SIG-M5 (cell line): ENCODE data around the gene PMM2.

Source experiments
- DNase-seq: peaks from one replicate; lab custom pipeline; 2025; lab: John Stamatoyannopoulos, UW

PMM2 gene

DNA sequence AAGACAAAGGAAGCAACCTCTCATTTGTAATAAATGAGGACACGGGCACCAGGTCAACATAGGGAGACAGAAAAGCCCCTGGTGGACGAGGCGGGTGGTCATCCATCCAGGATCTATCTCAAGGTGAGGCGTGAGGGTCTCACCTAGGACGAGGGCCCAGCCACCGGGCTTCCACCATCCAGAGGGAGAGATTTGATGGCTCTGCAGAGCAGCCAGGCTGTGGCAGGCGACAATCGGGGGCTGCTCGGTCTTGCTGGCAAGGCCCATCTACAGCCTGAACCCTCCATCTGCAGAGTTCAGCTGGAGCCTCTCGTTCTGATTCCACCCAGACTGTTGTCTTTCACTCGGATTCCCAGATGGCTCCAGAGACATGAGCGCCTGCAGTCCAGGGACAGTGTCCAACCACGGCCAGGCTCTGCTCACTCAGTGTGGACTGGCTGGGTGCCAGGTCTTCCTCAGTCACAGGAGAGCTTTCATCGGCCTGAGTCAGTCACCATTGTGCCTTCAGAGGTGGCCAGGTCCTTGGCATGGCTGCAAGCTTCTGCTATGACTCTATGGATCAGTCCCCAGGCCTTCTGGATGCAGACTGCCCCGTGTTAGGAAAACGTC, 90.4 kb downstream of the PMM2 start:
- DNase-seq, result no peak

DNA sequence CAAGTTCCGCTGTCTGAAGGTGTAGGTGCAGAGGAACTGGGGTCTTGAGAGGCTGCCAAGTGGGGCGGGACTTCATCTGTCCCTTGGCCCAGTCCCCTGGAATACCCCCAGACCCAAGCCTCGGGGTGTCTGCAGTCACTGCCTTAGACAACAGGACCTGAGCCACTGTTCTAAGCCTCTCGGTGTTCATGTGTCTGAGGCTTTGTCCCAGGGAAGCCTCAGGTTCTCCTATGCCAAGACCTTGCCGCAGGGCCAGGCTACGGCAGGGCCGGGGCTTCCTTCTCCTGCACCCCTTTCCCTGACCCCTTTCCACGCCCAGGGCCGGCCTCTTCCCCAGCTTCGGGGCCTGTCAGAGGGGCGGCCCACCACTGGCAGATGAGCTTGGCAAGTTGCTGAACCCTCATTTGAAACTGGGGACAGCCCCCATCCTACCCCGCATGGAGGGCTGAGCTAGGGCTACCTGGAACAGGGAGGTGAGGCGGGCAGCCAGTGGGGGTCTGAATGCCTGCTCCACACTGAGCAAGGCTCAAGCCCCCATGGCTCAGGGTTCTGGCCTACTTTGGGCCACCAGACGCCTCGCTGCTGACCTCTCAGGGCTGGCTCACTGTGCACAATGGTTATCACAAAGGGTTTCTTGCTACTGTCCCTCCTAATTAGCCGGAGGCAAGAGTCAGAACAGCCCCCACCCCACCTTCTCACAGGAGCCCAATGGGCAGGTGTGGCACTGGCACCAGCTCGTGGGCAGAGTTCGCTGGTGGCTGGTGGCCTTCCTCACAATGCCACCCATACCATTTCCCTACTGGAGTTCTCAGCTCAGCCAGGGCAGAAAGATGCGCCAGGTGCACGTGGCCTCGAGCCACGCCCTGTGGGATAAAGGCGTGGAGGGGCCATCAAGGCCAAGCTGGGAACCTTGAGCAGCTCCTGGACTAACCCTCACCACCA, 91.6 kb downstream of the PMM2 start:
- DNase-seq, result no peak

DNA sequence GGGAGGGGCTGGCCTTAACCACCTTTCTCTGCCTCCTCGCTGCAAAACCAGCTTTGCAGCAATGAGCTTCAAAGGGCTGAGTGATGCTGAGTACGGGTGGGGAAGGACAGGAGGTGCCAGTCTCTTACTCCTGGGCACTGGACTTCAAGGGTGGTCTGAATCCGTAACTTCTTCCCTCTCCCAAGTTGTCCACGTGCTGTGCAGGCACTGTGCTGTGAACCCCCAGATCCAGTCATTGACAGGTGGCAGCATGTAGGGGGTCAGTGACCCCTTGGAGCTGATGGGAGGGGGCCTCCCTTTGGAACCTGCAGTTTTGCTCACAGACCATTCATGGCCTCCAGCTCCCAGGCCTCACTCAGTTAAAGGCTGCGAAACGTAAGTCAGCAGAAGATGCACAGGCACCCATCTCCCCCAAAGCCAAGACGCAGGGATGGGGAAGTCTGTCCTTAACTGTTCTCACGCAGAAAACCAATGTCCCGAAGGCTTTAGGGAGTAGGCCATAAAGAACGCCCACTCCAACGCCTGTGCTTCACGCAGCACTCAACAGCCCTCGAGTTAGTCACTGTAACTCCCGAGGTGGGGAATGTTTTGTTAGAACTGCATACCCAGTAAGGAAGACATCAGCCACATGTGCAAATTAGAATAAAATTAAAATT, 92.4 kb downstream of the PMM2 start:
- DNase-seq, result no peak

GRCh38 chr16:8890549-8890921, 92.9 kb downstream of the PMM2 start:
- no peak for DNase-seq

DNA sequence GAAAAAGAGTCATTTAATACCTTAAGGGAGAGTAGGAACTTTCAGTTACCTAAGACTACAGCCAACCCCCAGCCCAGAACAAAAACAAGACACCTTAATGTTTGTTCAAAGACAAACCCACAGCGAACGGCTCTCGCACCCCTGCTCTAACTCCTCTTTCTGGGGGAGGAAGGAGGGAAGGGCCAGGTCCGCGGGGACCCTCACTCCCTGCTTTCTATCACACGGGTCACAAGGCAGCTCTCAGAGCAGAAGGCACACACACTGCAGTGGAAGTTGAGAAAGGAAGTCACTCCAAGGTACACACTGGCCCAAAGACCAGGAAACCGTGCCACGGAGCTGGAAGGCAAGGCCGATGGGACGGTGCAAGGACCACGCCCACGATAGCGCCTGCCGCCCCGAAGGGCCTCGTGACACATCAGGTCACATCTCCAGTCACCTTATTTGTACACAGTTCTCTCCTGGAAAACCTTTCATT, 94.5 kb downstream of the PMM2 start:
- DNase-seq, result no peak

GRCh38 chr16:8893426-8893825, 95.8 kb downstream of the PMM2 start:
- no peak for DNase-seq

DNA sequence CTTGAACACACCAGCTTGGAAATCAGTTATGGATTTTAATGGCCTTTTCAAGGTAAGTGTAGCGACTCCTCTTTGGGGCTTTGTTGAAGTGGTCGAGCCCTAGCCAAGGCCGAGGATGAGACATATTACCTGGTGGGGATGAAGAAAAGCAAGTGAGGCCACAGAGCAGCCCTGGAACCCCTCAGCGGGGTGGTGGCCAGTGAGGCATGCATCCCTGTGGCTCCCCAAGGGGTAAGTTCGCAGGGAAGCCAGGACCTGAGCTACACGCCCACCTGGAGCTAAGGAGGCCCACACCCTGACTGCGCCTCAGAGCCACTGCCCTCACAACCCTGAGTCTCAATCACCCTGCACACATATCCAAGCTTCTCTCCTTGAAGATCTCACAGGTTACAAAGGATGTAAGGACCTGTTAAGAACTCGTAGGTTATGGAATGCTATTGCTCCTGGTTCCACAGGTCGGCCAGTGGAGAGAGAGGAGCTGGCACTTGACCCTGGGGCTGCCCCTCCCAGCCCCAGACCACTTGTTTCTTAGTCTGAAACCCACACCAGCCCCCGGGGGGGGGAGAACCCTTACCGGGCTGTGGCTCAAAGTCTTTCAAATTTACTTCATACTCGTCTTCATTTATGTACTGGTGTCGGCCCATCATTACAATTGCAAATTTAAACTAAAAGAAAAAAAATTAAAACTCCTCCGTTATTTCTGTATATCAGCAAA, 96.5 kb downstream of the PMM2 start:
- no peak for DNase-seq

DNA sequence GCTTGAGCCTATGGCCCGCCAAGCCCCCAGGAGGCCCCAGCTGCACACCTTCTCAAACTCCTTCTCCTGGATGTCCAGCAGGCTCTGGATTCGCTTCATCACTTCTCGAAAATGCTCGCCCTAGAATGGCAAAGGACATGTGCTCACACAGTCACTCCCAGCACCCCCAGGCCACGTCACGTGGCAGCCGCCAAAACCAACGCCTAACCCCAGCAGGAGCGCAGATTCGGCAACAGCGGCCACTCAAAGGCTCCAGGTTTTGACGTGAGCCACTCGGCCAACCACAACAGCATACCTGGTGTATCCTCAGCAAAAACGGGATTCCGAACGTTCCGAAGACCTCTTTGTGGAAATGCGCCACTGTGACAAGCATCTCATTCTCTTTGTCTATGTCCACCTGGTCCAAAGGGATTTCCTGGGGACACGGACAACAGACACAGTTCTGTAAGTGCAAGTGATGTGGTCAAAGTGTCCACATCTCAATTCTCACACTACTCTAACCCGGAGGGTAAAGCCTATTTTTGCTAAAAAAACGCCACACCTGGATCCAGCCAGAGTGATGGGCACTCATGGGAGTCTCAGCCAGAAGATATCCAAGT, 97.2 kb downstream of the PMM2 start:
- DNase-seq, result no peak

DNA sequence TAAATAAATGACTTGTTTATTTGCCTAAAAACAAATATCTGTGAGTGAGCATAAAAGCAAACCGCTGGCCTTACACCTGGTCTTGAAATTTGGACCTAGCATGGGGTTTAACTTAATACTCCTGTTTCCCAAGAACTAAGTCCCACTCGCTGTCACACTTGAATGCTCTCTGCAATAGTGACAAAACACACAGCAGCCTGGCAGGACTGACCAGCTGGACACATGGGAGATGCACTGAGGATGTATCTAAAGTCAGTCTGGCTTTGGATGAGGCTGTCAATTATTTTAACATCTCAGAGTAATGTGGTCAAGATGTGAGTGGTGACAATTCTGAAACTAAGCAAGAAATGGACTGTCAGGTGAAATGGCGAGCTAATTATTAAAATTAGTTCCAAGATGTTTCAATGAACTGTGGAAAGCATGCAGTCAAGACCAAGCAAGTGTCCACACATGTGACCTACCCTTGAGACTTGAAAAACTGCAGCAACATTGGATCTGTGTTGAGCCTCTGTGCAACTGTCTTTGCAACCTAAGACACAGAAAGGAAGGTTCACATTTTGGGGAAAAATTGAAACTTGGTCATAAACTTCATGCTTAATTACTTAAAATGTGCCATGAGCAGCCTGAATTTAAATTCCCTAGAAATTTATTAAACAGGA, 101.2 kb downstream of the PMM2 start:
- no peak for DNase-seq
